ENCODE results near the gene DNPEP.

DNPEP gene

GRCh38 chr2:219425238-219426067 lies 37.7 kb upstream of the DNPEP start:
- no peaks in the 10 kb centered on the region for H3K36me3 Mint-ChIP-seq (ENCODE audit: low read depth)
- H3K27me3 Mint-ChIP-seq (ENCODE audit: low read depth), result peaks cover 8% of the 10 kb centered on the region
- H3K4me3 Mint-ChIP-seq, result no peak overlapping the region
- H3K9me3 Mint-ChIP-seq, result no peaks in the 10 kb centered on the region
- H3K27ac Mint-ChIP-seq, result no peak overlapping the region
- DNase-seq (ENCODE audit: low spot score), result no peak
- H3K4me1 Mint-ChIP-seq (ENCODE audit: low read depth), result no peaks in the 10 kb centered on the region

DNA sequence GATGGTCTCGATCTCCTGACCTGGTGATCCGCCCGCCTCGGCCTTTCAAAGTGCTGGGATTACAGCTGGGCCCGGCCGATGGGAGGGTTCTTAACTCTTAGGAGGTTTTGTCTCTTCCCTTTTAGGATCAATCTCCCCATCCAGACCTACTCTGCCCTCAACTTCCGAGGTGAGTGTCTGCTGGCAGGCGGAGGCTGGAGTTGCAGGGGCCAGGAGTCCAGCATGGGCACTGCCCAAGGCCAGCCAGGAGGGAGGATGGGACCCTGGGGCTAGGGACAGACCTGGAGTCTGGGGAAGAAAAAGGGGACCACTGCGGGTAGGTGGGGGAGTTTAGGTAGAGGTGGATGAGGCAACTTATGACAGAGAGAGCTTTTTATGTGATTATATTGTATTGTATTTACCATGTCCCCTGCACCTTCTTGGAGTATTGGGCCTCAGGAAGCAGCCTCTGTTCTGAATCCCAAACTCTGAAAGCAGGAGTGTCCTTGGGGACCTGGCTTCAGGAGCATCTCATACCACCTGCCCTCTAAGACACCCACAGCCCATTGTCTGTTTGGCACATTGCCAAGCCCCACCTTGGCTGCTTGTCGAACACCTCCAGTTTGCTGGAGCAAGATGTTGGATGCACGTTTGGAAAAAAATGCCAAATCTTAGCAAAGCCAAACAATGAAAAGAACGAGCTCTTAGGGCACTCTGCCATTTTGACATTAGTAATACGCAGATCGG lies 36.1 kb upstream of the DNPEP start:
- Mint-ChIP-seq H3K4me3 (no peak overlapping the region), H3K9me3 (no peaks in the 10 kb centered on the region), H3K4me1 (ENCODE audit: low read depth) (no peaks in the 10 kb centered on the region), H3K27me3 (ENCODE audit: low read depth) (peaks cover 16% of the 10 kb centered on the region), H3K36me3 (ENCODE audit: low read depth) (no peaks in the 10 kb centered on the region), H3K27ac (no peak overlapping the region)
- DNase-seq (ENCODE audit: low spot score), result no peak

DNA sequence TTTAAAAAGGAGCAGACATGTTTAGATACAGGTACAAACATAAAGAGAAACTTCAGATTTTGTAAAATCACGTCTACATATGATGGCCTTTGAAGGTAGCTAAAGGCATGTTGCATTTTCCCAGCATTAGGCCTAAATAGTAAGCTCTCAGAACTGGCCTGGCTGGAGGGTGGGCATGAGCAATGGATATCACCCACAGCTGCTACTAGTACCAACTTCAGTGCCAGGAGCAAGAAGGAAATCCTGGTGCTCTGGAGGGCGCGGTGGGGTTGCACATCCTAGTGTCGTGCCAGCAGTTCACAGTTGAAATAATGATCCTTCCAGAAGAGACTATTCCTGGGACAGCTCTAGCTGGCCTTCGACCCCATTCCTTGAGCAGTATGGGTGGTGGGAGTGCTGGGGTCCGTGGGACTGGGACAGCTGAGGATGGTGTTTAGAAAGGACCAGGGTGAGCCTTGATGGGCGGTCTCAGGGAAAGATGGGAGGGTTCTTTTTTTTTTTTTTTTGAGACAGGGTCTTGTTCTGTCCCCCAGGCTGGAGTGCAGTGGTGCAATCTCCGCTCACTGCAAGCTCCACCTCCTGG lies 35.3 kb upstream of the DNPEP start:
- no peak overlapping the region for H3K27ac Mint-ChIP-seq
- peaks cover 16% of the 10 kb centered on the region for H3K27me3 Mint-ChIP-seq (ENCODE audit: low read depth)
- H3K36me3 Mint-ChIP-seq (ENCODE audit: low read depth), result no peaks in the 10 kb centered on the region
- no peaks in the 10 kb centered on the region for H3K4me1 Mint-ChIP-seq (ENCODE audit: low read depth)
- H3K4me3 Mint-ChIP-seq, result no peak overlapping the region
- no peak for DNase-seq (ENCODE audit: low spot score)
- no peaks in the 10 kb centered on the region for H3K9me3 Mint-ChIP-seq

DNA sequence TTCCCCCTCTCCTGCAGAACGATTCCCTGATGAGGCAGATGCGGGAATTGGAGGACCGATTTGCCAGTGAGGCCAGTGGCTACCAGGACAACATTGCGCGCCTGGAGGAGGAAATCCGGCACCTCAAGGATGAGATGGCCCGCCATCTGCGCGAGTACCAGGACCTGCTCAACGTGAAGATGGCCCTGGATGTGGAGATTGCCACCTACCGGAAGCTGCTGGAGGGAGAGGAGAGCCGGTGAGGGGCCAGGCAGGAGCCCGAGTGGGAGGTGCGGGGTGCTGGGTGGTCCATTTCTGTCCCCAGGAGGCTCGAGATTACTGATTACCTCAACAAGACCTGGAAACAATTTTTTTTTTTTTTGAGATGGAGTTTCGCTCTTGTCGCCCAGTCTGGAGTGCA lies 33.6 kb upstream of the DNPEP start:
- H3K4me1 Mint-ChIP-seq (ENCODE audit: low read depth), result no peaks in the 10 kb centered on the region
- peaks cover 22% of the 10 kb centered on the region for H3K27me3 Mint-ChIP-seq (ENCODE audit: low read depth)
- H3K4me3 Mint-ChIP-seq, result no peak overlapping the region
- no peak for DNase-seq (ENCODE audit: low spot score)
- H3K27ac Mint-ChIP-seq, result no peak overlapping the region
- no peaks in the 10 kb centered on the region for H3K36me3 Mint-ChIP-seq (ENCODE audit: low read depth)
- no peaks in the 10 kb centered on the region for H3K9me3 Mint-ChIP-seq

DNA sequence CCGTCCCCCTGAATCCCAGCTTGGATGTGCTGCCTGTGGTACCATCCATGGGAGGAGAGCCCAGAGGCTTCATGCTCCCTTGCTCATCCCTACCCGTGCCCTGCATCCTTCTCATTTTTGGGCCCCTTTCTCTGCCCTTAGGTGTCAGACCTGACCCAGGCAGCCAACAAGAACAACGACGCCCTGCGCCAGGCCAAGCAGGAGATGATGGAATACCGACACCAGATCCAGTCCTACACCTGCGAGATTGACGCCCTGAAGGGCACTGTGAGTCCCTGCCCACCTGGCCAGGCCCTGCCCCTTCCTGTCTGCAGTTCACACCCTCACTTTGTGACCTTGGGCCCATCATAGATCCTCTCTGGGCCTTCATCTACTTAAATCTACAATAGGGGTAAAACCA lies 33.0 kb upstream of the DNPEP start:
- Mint-ChIP-seq H3K27me3 (ENCODE audit: low read depth) (peaks cover 27% of the 10 kb centered on the region), H3K36me3 (ENCODE audit: low read depth) (no peaks in the 10 kb centered on the region), H3K4me1 (ENCODE audit: low read depth) (no peaks in the 10 kb centered on the region), H3K4me3 (no peak overlapping the region), H3K27ac (no peak overlapping the region), H3K9me3 (no peaks in the 10 kb centered on the region)
- DNase-seq (ENCODE audit: low spot score), result no peak

- Mint-ChIP-seq H3K36me3 (ENCODE audit: low read depth) (no peaks in the 10 kb centered on the region), H3K9me3 (no peaks in the 10 kb centered on the region), H3K27me3 (ENCODE audit: low read depth) (peaks cover 29% of the 10 kb centered on the region), H3K4me1 (ENCODE audit: low read depth) (no peaks in the 10 kb centered on the region), H3K27ac (no peak overlapping the region), H3K4me3 (no peak overlapping the region)
- DNase-seq (ENCODE audit: low spot score), result no peak
Observed at GRCh38 chr2:219419331-219420197, 31.9 kb upstream of the DNPEP start.

GRCh38 chr2:219419012-219419324 lies 31.3 kb upstream of the DNPEP start:
- no peak for DNase-seq (ENCODE audit: low spot score)
- no peaks in the 10 kb centered on the region for H3K4me1 Mint-ChIP-seq (ENCODE audit: low read depth)
- no peaks in the 10 kb centered on the region for H3K9me3 Mint-ChIP-seq
- no peaks in the 10 kb centered on the region for H3K36me3 Mint-ChIP-seq (ENCODE audit: low read depth)
- H3K4me3 Mint-ChIP-seq, result no peak overlapping the region
- H3K27ac Mint-ChIP-seq, result no peak overlapping the region
- H3K27me3 Mint-ChIP-seq (ENCODE audit: low read depth), result peaks cover 29% of the 10 kb centered on the region

DNA sequence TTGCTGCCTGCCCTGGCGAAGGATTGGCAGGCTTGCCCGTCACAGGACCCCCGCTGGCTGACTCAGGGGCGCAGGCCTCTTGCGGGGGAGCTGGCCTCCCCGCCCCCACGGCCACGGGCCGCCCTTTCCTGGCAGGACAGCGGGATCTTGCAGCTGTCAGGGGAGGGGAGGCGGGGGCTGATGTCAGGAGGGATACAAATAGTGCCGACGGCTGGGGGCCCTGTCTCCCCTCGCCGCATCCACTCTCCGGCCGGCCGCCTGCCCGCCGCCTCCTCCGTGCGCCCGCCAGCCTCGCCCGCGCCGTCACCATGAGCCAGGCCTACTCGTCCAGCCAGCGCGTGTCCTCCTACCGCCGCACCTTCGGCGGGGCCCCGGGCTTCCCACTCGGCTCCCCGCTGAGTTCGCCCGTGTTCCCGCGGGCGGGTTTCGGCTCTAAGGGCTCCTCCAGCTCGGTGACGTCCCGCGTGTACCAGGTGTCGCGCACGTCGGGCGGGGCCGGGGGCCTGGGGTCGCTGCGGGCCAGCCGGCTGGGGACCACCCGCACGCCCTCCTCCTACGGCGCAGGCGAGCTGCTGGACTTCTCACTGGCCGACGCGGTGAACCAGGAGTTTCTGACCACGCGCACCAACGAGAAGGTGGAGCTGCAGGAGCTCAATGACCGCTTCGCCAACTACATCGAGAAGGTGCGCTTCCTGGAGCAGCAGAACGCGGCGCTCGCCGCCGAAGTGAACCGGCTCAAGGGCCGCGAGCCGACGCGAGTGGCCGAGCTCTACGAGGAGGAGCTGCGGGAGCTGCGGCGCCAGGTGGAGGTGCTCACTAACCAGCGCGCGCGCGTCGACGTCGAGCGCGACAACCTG lies 30.7 kb upstream of the DNPEP start, which contains the start of gene DES:
DES (plus strand) TSS at position 223 of the 857 bp plus-strand sequence; CDS start at position 309, 86 bp downstream.
- Mint-ChIP-seq H3K36me3 (ENCODE audit: low read depth) (no peaks in the 10 kb centered on the region), H3K4me3 (no peak within 1 kb of the TSS), H3K27me3 (ENCODE audit: low read depth) (peaks cover 34% of the 10 kb centered on the region), H3K27ac (no peak within 1 kb of the TSS), H3K9me3 (no peaks in the 10 kb centered on the region), H3K4me1 (ENCODE audit: low read depth) (no peaks in the 10 kb centered on the region)
- no peak for DNase-seq (ENCODE audit: low spot score)

DNA sequence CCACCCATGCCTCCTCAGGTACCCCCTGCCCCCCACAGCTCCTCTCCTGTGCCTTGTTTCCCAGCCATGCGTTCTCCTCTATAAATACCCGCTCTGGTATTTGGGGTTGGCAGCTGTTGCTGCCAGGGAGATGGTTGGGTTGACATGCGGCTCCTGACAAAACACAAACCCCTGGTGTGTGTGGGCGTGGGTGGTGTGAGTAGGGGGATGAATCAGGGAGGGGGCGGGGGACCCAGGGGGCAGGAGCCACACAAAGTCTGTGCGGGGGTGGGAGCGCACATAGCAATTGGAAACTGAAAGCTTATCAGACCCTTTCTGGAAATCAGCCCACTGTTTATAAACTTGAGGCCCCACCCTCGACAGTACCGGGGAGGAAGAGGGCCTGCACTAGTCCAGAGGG lies 29.7 kb upstream of the DNPEP start:
- no peaks in the 10 kb centered on the region for H3K36me3 Mint-ChIP-seq (ENCODE audit: low read depth)
- H3K9me3 Mint-ChIP-seq, result no peaks in the 10 kb centered on the region
- no peak for DNase-seq (ENCODE audit: low spot score)
- no peak overlapping the region for H3K27ac Mint-ChIP-seq
- H3K4me1 Mint-ChIP-seq (ENCODE audit: low read depth), result no peaks in the 10 kb centered on the region
- H3K4me3 Mint-ChIP-seq, result no peak overlapping the region
- peaks cover 36% of the 10 kb centered on the region for H3K27me3 Mint-ChIP-seq (ENCODE audit: low read depth)

- H3K27ac Mint-ChIP-seq, result no peak overlapping the region
- H3K4me3 Mint-ChIP-seq, result no peak overlapping the region
- H3K4me1 Mint-ChIP-seq (ENCODE audit: low read depth), result no peaks in the 10 kb centered on the region
- no peaks in the 10 kb centered on the region for H3K36me3 Mint-ChIP-seq (ENCODE audit: low read depth)
- peaks cover 36% of the 10 kb centered on the region for H3K27me3 Mint-ChIP-seq (ENCODE audit: low read depth)
- no peak for DNase-seq (ENCODE audit: low spot score)
- H3K9me3 Mint-ChIP-seq, result no peaks in the 10 kb centered on the region
Observed at GRCh38 chr2:219416938-219417337, 29.2 kb upstream of the DNPEP start.

- H3K27me3 Mint-ChIP-seq (ENCODE audit: low read depth), result peaks cover 36% of the 10 kb centered on the region
- H3K27ac Mint-ChIP-seq, result no peak overlapping the region
- no peak for DNase-seq (ENCODE audit: low spot score)
- no peaks in the 10 kb centered on the region for H3K4me1 Mint-ChIP-seq (ENCODE audit: low read depth)
- H3K4me3 Mint-ChIP-seq, result no peak overlapping the region
- no peaks in the 10 kb centered on the region for H3K9me3 Mint-ChIP-seq
- no peaks in the 10 kb centered on the region for H3K36me3 Mint-ChIP-seq (ENCODE audit: low read depth)
Observed at GRCh38 chr2:219416235-219416602, 28.5 kb upstream of the DNPEP start.

GRCh38 chr2:219415580-219416234 lies 28.0 kb upstream of the DNPEP start:
- H3K4me1 Mint-ChIP-seq (ENCODE audit: low read depth), result no peaks in the 10 kb centered on the region
- no peaks in the 10 kb centered on the region for H3K9me3 Mint-ChIP-seq
- H3K36me3 Mint-ChIP-seq (ENCODE audit: low read depth), result no peaks in the 10 kb centered on the region
- peaks cover 36% of the 10 kb centered on the region for H3K27me3 Mint-ChIP-seq (ENCODE audit: low read depth)
- H3K4me3 Mint-ChIP-seq, result no peak overlapping the region
- no peak overlapping the region for H3K27ac Mint-ChIP-seq
- no peak for DNase-seq (ENCODE audit: low spot score)

- no peak overlapping the region for H3K4me3 Mint-ChIP-seq
- H3K27me3 Mint-ChIP-seq (ENCODE audit: low read depth), result peaks cover 32% of the 10 kb centered on the region
- no peak overlapping the region for H3K27ac Mint-ChIP-seq
- no peak for DNase-seq (ENCODE audit: low spot score)
- no peaks in the 10 kb centered on the region for H3K4me1 Mint-ChIP-seq (ENCODE audit: low read depth)
- H3K9me3 Mint-ChIP-seq, result no peaks in the 10 kb centered on the region
- H3K36me3 Mint-ChIP-seq (ENCODE audit: low read depth), result no peaks in the 10 kb centered on the region
Observed at GRCh38 chr2:219414857-219415256, 27.1 kb upstream of the DNPEP start.

All from T-helper 2 cell treated with Interferon-gamma antibody and Interleukin-4, amounts not matched to agents 5 μg/mL and 100 μg/mL, for 36 hours (primary cell).